Panc1 (cell line): ENCODE data around the gene EHD4. TPM values are rescaled to one million over a fixed set of nuclear protein-coding genes. Genes with fewer than 3 reads are reported as not detected.

ENCODE experiments used
- ATAC-seq: fragments of 200-7000 bp; cut with Tn5 transposase; 2 replicates; pipeline ENCODE4 v1.9.1; 2020; ENCODE audit warnings: mild to moderate bottlenecking, moderate library complexity
- BruUV-seq: library from RNA; stranded (reverse); fragments of 400-500 nt; replicated peaks from 2 replicates; lab custom pipeline; 2021; lab: Mats Ljungman, UMichigan
- CTCF ChIA-PET: fragments of 300-600 bp; sonication (Branson Sonifier 250); formaldehyde crosslinking; loops from one replicate; lab custom pipeline; 2022; ENCODE audit warnings: antibody characterized with exemption; lab: Charles Lee
- POLR2A ChIA-PET: fragments of 300-600 bp; sonication (Branson Sonifier 250); formaldehyde crosslinking; loops from one replicate; lab custom pipeline; 2022; ENCODE audit warnings: antibody characterized with exemption; lab: Charles Lee
- DNase-seq: peaks from one replicate; pipeline ENCODE4 v3.0.0-alpha.2; 2010; ENCODE audit warnings: low read depth, low spot score
- H3K27ac ChIP-seq: 2 replicates; pipeline ENCODE4 v1.5.1; 2011; ENCODE audit warnings: mild to moderate bottlenecking, low read length, inconsistent platforms
- H3K27me3 ChIP-seq: fragments of 200-500 bp; sonication (Bioruptor generic); 2 replicates; pipeline ENCODE4 v1.6.0; 2014; ENCODE audit warnings: low read length, inconsistent platforms; ENCODE audit not compliant: control insufficient read depth, insufficient read depth
- H3K36me3 ChIP-seq: fragments of 200-500 bp; sonication (Bioruptor generic); 2 replicates; pipeline ENCODE4 v1.5.1; 2014; ENCODE audit warnings: inconsistent platforms, mild to moderate bottlenecking, low read length, moderate library complexity; ENCODE audit not compliant: control insufficient read depth, insufficient read depth
- H3K4me1 ChIP-seq: 2 replicates; pipeline ENCODE4 v1.5.1; 2011; ENCODE audit warnings: inconsistent platforms, mild to moderate bottlenecking, low read length, moderate library complexity; ENCODE audit not compliant: control insufficient read depth, insufficient read depth
- H3K4me3 ChIP-seq, 2 experiments: 2 replicates each; pipeline ENCODE4 v1.5.1; 2011 to 2012; ENCODE audit warnings: low read depth in 2 of 2, low read length in 2 of 2, mild to moderate bottlenecking in 2 of 2, inconsistent platforms in 1 of 2, moderate library complexity in 1 of 2
- H3K9me3 ChIP-seq: fragments of 200-500 bp; sonication (Bioruptor generic); 2 replicates; pipeline ENCODE4 v1.5.1; 2014; ENCODE audit warnings: low read depth, mild to moderate bottlenecking, inconsistent platforms, low read length, moderate library complexity; ENCODE audit not compliant: control insufficient read depth, insufficient read depth
- POLR2AphosphoS5 ChIP-seq: IDR thresholded peaks from 2 replicates; pipeline ENCODE4 v1.6.1; 2012; ENCODE audit warnings: mild to moderate bottlenecking, low read depth, low read length, moderate library complexity
- REST ChIP-seq, 2 experiments: IDR thresholded peaks; 2 replicates each; pipeline ENCODE4 v1.6.1; 2011 to 2012; ENCODE audit warnings: low read depth in 2 of 2, control low read depth in 1 of 2, low read length in 1 of 2, mild to moderate bottlenecking in 1 of 2, moderate library complexity in 1 of 2; ENCODE audit not compliant: insufficient read depth in 1 of 2
- SIN3A ChIP-seq: IDR thresholded peaks from 2 replicates; pipeline ENCODE4 v1.6.1; 2012; ENCODE audit warnings: low read depth, mild to moderate bottlenecking, low read length, moderate library complexity, borderline replicate concordance; ENCODE audit not compliant: insufficient read depth
- TCF7L2 ChIP-seq: IDR thresholded peaks from 2 replicates; pipeline ENCODE4 v1.6.1; 2011; ENCODE audit warnings: mild to moderate bottlenecking, low read depth, low read length, inconsistent platforms
- in situ Hi-C: cut with HindIII; loops from 2 replicates; pipeline ENCODE4 v1.10.0; 2016; ENCODE audit warnings: low sequenced_read_pairs, low pct_unique_long_range_greater_than_20kb
- intact Hi-C: fragments of 100-400 bp; cut with micrococcal nuclease; formaldehyde crosslinking; loops from one replicate; pipeline ENCODE4 v1.10.0; 2022; ENCODE audit not compliant: unreplicated experiment
- total RNA-seq: library from RNA; stranded (reverse); gene quantifications from one replicate; pipeline ENCODE4 v1.2.1, GENCODE V29; 2021; ENCODE audit not compliant: unreplicated experiment
- TF ChIP-seq, protein P1 (sequence below): fragments of 450-650 bp; IDR thresholded peaks from 2 replicates; pipeline ENCODE4 v1.5.1; 2017; ENCODE audit warnings: mild to moderate bottlenecking

The EHD4 gene
- total RNA-seq, 1 experiment from 2014 or later, result 43.2 TPM

GRCh38 chr15:41895957-41896356, 76.4 kb downstream of the EHD4 start:
- Histone ChIP-seq H3K27ac (no peak overlapping the region), H3K36me3 (peaks cover 5% of the 10 kb centered on the region), H3K4me3 (no peak overlapping the region), H3K9me3 (no peaks in the 10 kb centered on the region), H3K27me3 (no peaks in the 10 kb centered on the region), H3K4me1 (peaks cover 10% of the 10 kb centered on the region)
- no peak for TF ChIP-seq SIN3A
- TF ChIP-seq POLR2AphosphoS5, result no peak
- TF ChIP-seq REST (IDR thresholded peaks at IDR 0.05; ENCODE audit: insufficient read depth in 1 of 2, low read depth in 2 of 2, low read length in 1 of 2), result no peak
- intact Hi-C loops, result no loop called here
- in situ Hi-C loops, result no loop called here
- ATAC-seq, result no peak
- DNase-seq, result no peak
- ChIA-PET POLR2A (no interaction called here), CTCF (interaction anchor here (0.6 to 1.3 kb wide), 2 partner anchors 122 to 343 kb away, joined by 4 to 6 read pairs; partner anchors contain the start of gene MAPKBP1)
- BruUV-seq, result no TSS peak

- no peaks in the 10 kb centered on the region for H3K27me3 ChIP-seq
- TF ChIP-seq TCF7L2 (no peak), POLR2AphosphoS5 (no peak; the same call in 1 of the 2 replicates), REST (IDR thresholded peaks at IDR 0.05; ENCODE audit: insufficient read depth in 1 of 2, low read depth in 2 of 2, low read length in 1 of 2) (no peak), SIN3A (no peak)
- TF ChIP-seq, protein P1, sequence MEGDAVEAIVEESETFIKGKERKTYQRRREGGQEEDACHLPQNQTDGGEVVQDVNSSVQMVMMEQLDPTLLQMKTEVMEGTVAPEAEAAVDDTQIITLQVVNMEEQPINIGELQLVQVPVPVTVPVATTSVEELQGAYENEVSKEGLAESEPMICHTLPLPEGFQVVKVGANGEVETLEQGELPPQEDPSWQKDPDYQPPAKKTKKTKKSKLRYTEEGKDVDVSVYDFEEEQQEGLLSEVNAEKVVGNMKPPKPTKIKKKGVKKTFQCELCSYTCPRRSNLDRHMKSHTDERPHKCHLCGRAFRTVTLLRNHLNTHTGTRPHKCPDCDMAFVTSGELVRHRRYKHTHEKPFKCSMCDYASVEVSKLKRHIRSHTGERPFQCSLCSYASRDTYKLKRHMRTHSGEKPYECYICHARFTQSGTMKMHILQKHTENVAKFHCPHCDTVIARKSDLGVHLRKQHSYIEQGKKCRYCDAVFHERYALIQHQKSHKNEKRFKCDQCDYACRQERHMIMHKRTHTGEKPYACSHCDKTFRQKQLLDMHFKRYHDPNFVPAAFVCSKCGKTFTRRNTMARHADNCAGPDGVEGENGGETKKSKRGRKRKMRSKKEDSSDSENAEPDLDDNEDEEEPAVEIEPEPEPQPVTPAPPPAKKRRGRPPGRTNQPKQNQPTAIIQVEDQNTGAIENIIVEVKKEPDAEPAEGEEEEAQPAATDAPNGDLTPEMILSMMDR, result no peak
- ATAC-seq, result peak; percentile 12; the same call in 1 of the 2 replicates
- no peak overlapping the region for H3K4me3 ChIP-seq
- peaks cover 2% of the 10 kb centered on the region for H3K36me3 ChIP-seq
- DNase-seq, result no peak
- no peaks in the 10 kb centered on the region for H3K9me3 ChIP-seq
- H3K4me1 ChIP-seq, result peaks cover 10% of the 10 kb centered on the region
- ChIA-PET POLR2A (no interaction called here), CTCF (interaction anchor here (0.6 to 1.3 kb wide), 2 partner anchors 122 to 342 kb away, joined by 4 to 6 read pairs; partner anchors contain the start of gene MAPKBP1)
- intact Hi-C loops (no loop called here), in situ Hi-C loops (no loop called here)
- no TSS peak for BruUV-seq
- H3K27ac ChIP-seq, result peak overlapping the region; percentile 49; the same call in 1 of the 2 replicates
These were observed 76.9 kb downstream of the EHD4 start for GRCh38 chr15:41895491-41895890.
